ENCODE data around the gene CELSR1.
"Not testable (repeated sequence)": the region's sequence is repeated elsewhere in the genome, so short reads cannot be mapped to it uniquely, and the experiment has no call there.

CELSR1 gene

GRCh38 chr22:46320166-46320710 lies 217.2 kb downstream of the CELSR1 start:
- no peak for DNase-seq (ENCODE audit: low read depth)

GRCh38 chr22:46319319-46319718 lies 218.1 kb downstream of the CELSR1 start:
- DNase-seq (ENCODE audit: low read depth) = no peak

GRCh38 chr22:46318576-46318975 lies 218.8 kb downstream of the CELSR1 start:
- no peak for DNase-seq (ENCODE audit: low read depth)

- no peak for DNase-seq (ENCODE audit: low read depth)
Observed at GRCh38 chr22:46317646-46318045, 219.8 kb downstream of the CELSR1 start.

- no peak for DNase-seq (ENCODE audit: low read depth)
Observed at GRCh38 chr22:46315976-46316375, 221.4 kb downstream of the CELSR1 start.

GRCh38 chr22:46312848-46313247 lies 224.6 kb downstream of the CELSR1 start:
- DNase-seq (ENCODE audit: low read depth) = not testable (repeated sequence)

- no peak for DNase-seq (ENCODE audit: low read depth)
Observed at GRCh38 chr22:46312056-46312455, 225.4 kb downstream of the CELSR1 start.

Data from EH (cell line).